Stimulated activated CD4-positive, alpha-beta T cell treated with anti-CD3 and anti-CD28 coated beads, Interleukin-2, amount 100 ng/mL, for 48 hours (primary cell): Measurements from ENCODE around the gene POLK.
A peak's percentile ranks its signal among the peaks of the same experiment; 100 is the strongest.
"Not testable (repeated sequence)": the region's sequence is repeated elsewhere in the genome, so short reads cannot be mapped to it uniquely, and the experiment has no call there.

Experiments
- DNase-seq, 2 donors: peaks; one replicate each; pipeline ENCODE4 v3.0.0-alpha.2; 2020

The POLK gene

DNA sequence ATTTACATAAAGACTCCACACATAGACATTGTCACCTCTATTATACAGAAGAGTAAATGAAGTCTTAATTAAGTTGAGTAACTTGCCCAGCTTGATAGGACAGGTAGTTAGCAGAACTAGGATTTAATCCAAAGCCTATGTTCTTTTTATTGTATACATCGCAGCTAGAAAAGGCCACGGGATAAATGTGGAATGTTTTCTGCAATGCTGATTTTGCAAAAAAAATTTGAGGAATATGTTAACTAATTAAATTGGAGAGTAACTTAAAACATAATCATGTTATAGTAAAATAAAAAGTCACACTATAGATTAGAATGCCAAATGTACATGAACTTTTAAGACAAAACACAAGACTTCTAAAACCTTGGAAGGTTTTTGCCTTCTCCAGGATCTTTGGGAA lies 41.1 kb downstream of the POLK start:
- DNase-seq, result no peak

DNA sequence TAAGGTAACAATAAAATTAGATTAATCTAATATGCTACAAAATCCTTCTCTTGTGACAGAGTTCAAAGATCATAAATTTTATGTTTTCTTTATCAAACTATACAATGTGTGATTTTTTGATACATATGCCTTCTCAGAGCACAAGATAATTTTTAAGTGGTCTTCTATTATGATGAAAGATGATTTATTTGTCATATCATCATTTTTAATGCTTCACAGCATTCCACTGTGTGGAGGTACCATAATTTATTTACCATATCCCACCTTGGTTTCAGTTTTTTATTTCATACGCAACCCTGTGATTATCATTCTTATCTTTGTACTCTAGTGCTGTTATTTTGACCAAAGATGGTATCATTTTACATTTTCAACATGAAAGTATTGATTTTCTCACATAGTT lies 41.7 kb downstream of the POLK start:
- no peak for DNase-seq

DNA sequence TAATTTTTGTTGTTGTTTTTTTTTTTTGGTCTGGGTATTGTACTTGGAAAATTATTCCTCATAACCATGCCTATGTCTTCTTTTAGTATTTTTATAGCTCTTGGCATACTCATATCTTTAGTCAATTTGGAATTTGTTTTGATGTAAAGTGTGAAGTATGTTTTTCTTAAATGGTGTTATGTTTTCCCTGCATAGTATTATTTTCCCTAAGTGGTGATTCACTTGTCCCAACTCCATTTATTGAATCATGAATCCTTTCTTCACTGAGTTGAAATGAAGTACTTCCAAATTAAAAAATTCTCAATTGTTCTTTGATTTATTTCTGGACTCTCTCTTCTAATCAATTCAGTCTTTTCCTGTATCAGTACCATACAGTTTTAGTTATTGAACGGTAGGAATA lies 46.5 kb downstream of the POLK start:
- DNase-seq, result no peak

DNA sequence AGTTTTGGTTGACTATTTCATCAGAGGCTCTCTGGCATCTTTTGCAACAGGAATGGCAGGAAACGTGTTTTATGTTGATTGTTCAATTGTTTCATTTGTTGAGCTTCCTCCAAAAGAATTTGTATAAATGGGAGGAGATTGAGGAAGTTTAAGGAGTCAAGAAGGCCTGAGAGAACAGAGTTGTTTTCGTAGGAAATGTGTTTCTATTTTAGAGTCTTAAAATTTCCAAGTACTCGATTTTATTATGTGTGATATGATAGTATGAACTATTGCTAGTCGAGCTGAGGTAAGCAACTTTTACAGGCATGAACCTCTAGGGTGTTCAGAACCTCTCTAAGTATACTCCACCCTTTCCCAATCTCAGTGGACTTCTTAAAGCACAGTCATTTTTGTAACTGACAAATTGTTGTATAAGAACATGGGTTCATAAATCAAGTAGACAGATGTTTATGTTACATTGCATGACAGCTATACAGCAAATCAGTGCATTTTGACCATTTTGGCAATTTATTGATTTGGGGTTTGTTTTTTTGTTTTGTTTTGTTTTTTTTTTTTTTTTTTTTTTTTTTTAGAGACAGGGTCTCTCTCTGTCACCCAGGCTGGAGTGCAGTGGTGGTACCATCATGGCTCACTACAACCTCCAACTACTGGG lies 47.4 kb downstream of the POLK start:
- DNase-seq, result no peak

DNA sequence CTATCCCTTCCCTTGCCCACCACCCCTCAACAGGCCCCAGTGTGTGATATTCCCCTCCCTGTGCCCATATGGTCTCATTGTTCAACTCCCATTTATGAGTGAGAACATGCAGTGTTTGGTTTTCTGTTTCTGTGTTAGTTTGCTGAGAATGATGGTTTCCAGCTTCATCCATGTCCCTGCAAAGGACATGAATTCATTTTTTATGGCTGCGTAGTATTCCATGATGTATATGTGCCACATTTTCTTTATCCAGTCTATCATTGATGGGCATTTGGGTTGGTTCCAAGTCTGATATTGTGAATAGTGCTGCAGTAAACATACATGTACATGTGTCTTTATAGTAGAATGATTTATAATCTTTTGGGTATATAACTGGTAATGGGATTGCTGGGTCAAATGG lies 49.0 kb downstream of the POLK start:
- DNase-seq, result not testable (repeated sequence)

DNA sequence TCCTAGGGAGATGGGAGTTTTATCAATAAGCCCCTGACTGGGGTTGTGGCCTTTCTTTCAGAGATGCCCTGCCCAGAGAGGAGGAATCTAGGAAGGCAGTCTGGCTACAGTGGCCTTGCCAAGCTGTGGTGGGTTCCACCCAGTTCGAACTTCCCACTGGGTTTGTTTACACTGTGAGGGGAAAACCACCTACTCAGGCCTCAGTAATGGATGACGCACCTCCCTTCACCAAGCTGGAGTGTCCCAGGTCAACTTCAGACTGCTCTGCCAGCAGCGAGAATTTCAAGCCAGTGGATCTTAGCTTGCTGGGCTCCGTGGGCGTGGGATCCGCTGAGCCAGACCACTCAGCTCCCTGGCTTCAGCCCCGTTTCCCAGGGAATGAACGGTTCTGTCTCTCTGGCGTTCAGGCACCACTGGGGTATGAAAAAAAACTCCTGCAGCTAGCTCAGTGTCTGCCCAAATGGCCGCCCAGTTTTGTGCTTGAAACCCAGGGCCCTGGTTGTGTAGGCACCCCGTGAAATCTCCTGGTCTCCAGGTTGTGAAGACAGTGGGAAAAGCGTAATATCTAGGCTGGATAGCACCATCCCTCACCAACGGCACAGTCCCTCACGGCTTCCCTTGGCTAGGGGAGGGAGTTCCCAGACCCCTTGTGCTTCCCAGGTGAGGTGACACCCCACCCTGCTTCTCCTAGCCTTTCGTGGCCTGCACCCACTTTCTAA lies 54.5 kb downstream of the POLK start:
- DNase-seq, result peak in 1 of 2 donors; percentile 1

DNA sequence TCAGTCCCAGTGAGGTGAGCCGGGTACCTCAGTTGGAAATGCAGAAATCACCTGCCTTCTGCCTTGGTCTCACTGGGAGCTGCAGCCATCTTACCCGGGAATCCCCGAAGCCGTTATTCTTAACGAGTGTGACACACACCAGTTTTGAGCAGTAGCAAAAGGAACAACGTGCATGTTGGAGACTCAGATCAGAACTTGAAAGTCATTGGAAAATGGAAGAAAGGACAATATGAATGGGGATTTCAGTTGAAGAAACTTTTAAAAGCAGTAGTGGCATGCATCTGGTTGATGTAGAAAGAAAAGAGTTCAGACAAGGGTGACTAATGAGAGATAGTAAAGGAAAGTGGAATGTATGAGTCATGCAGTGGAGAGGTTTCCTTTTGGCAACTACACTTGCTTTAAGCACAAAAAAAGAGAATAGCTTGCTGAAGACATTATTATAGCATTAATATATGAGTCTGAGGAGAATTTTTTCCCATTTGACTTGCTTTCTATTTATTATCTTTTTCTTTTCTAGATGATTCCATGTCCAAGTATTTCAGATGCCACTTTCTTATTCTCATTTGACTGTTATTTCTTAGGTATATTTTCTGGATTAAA lies 55.1 kb downstream of the POLK start:
- DNase-seq, result peak; percentile 40 to 44

DNA sequence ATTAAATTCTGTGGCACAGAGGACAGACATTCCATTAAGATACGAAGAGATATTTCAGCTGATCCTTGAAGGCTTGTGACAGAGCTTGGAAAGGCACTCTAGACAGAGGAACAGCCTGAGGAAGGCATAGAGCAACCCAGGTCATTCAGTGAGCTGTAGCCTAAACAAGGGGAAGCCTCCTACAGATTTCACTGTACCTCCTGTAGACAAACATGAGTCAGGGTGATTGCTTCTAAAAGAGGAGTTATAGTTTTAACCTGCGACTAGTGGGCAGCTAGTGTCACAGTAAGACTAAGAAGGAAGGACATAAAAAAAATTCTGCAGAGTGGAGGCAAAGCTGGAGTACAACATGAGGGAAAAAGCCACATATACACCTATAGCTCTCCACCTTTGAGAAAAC lies 56.0 kb downstream of the POLK start:
- peak in 1 of 2 donors; percentile 2 for DNase-seq

DNA sequence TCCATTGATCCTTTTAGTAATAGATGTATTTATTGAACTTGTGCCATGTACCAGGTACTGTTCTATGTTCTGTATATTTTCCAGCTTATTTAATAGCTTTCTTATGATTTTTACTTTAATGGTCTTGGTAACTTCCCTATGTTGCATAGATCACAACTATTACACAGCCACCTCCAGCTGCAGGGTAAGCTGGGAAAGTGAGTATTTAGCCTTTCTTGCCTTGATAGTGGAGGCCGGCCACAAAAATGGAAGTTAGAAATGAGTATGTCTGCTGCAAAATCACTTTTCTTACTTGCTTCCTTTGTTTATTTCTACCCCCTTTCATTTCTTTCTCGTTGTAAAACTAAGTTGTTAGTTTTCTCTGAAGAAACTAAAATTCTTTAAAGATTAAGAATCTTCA lies 56.5 kb downstream of the POLK start:
- DNase-seq, result no peak

DNA sequence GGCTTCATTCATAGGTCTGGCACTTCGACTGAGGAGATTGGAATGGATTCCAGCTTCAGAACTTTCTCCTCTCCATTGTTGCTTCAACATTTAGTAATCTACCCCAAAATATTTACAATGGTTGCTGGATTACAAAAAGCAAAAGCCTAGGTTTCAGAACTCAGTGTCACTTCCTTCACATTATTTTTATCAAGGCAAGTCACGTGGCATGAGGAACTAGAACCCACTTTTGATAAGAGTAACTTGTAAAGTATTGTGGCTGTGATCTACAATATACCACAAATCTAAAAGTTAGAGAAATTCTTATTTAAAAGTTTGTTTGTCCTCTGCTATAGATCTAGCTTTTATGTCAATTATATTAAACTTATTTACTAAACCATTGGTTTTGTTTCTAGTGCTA lies 59.9 kb downstream of the POLK start:
- no peak for DNase-seq

DNA sequence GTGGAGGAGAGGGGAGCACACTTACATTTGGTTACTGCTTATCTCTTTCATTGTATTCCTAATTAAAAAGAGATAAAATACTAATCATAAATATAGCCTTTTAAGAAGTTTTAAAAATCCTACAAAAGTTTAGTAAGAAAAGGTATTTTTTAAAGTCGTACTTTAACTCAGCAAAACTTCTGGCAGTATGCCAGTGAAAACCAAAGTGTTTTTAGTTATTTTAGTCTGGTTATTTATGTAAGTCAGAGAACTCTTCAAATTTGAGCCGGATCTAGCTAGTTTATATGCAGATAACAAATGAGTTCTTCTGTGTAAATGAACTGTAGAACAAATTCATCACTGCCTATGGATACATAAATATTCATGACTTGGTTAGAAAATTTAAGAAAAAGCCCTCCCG lies 63.1 kb downstream of the POLK start:
- DNase-seq, result no peak

DNA sequence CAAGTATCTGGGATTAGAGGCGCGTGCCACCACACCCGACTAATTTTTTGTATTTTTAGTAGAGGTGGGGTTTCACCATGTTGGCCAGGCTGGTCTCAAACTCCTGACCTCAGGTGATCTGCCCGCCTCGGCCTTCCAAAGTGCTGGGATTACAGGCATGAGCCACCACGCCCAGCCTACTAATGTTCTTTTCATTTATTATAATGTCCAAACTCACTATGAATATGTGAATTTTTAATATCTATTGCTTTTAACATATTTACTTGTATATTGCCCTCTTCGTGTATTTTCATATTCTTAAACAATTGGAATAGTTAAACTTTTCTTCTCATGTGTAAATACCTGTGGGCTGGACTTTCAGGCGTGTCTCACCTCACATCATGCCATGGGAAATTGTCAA lies 66.6 kb downstream of the POLK start:
- DNase-seq, result not testable (repeated sequence)

DNA sequence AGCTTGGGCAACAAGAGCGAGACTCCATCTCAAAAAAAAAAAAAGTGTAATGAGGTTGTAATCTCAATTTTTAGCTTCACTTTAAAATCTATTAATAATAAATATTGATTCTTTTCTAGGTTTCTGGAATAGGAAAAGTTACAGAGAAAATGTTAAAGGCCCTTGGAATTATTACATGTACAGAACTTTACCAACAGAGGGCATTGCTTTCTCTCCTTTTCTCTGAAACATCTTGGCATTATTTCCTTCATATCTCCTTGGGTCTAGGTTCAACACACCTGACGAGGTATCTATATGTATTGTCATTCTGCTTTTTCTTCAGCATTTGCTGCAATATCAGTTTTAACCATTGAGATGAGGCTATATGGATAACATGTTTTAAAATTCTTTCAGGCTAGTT lies 73.0 kb downstream of the POLK start:
- DNase-seq, result no peak

DNA sequence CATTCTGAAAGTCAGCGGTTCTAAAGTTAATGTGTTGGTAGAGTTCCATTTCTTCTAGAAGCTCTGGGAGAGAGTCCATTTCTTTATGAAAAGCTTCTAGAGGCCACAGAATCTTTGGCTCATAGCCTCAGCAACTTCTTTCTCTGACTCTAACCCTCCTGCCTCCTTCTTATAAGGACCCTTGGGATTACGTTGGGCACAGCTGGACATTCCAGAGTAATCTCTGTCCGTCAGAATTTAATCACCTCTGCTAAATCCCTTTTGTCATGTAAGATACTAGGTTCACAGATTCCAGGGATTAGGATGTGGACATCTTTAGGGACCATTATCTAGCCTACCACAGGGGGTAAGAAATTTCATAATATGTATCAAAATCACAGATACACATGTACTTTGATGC lies 77.0 kb downstream of the POLK start:
- DNase-seq, result no peak

DNA sequence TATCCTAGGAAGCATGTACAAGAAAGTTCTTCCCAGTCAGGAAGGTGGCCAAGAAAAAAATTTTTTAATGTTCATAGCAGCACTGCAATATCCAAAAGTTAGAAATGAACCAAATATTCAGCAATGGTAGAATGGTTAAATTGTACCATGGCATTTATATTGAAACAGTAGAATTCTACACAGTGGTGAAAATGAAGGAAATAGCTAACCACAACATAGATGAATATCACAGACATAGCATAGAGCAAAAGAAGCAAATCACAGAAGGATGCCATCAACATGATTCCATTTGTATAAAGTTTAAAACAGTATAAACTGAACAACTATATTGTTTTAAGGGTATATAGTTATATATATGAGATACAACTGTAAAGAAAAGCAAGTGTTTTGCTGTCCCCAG lies 88.8 kb downstream of the POLK start:
- no peak for DNase-seq

DNA sequence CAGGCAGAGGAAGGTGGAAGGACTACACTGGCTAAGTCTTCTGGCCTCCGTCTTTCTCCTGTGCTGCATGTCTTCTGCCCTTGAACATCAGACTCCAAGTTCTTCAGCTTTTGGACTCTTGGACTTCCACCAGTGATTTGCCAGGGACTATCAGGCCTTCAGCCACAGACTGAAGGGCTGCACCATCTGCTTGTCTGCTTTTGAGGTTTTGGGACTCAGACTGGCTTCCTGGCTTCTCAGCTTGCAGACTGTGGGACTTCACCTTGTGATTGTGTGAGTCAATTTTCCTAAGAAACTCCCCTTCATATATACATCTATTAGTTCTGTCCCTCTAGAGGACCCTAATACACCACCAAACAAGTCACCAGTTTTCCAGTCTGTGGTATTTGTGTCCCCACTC lies 89.9 kb downstream of the POLK start:
- no peak for DNase-seq

DNA sequence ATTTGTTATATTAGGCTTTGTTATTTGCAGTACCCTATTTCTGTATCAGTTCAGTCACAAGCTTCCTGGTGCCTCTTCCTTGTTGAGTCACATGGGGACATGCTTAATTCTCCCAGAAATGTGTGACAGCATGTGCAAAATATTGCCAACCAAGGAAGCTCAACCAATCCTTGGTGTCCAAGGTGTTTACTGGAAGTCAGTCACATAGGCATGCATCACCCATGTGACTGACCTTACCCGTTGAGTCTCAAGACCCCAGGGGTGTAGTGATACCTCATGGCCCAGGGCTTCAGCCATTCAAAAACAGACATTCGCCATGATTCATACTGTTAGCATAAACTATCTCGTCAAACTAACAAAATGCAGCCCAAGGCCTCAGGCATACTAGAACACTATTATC lies 90.3 kb downstream of the POLK start:
- DNase-seq, result no peak

DNA sequence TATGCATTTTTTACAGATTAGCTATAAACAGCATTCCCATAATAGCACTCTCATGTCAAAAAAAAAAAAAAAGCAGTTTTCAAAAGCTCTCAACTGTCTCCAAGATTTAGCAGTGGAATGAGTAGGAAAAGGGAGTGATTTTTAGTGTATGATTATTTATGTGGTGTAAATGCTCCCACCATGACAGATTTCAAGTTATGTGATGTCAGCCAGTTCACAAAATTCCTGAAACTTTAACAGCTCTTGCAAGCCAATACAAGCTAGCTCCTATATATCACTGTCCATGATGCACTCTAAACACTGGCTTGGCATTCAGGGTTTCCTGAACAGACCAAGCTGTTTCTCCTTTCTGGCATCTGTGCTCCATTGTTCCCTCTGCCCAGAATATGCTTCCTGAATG lies 91.7 kb downstream of the POLK start:
- DNase-seq, result no peak

DNA sequence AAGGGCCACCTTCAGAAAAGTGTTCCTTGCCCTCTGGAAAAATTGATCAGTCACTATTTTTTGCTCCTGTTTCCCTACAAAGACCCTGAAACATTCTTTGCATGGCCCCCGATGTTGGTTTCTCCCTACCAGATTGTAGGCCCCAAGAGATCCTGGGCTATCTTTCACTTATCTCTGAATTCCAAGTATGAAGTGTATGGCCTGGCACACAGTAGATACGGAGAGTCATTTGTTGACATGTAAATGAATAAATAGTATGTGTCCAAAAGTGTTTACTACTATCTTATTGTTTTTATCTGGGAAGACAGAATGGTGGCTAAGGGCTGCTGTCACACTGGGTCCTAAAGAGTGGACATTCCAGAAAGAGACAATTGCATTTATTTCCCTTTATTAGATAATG lies 92.1 kb downstream of the POLK start:
- no peak for DNase-seq

DNA sequence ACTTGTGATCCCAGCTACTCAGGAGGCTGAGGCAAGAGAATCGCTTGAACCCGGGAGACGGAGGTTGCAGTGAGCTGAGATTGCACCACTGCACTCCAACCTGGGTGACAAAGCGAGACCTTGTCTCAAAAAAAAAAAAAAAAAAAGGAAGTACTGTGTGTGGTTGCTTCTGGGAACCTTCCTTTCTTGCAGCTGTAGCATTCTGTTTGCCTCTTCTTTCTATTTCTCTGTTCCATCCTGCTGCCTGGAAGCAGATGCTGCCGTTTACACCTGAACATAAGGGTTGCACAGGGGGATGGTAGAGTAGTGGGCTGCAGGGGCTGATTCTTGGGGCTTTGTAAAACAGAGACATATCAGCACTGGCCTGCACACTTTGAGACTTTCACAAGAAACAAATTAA lies 95.7 kb downstream of the POLK start:
- DNase-seq, result not testable (repeated sequence)

DNA sequence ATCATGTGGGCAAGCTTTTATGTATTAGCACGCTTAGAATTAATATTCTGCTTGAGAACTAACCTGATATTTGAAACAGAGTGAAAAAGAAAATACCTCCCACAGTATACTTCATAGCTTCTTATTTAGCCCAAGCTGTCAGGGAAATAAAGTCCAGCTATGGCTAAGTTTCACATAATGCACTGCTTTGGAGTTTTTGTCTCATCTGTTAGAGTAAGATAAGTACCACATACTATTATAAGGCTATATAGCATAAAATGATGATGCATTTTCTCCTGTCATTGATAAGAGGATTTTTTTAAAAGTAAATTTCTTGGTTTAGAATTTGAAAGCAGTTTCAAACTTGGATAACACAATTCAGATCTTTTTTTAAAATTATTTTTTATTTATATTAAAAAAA lies 97.2 kb downstream of the POLK start:
- DNase-seq, result no peak

DNA sequence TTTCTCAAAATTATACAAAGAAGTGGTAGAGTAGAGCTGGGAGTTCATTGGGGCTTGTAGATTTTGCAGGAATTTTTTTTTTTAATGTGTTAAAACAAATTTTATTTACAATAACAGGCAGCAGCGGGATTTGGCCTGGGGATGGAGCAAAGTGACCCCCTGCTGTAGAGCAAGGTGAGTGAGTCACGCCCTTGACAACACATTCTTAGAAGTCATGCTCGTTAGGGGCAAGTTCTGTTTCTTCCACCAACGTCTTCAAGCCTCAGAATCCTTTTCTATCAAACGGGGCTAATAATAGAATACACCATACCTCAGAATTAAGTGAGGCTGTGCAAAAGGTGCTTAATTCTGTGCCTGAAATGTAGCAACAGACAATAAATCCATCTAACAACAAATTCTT lies 98.5 kb downstream of the POLK start:
- DNase-seq, result no peak

DNA sequence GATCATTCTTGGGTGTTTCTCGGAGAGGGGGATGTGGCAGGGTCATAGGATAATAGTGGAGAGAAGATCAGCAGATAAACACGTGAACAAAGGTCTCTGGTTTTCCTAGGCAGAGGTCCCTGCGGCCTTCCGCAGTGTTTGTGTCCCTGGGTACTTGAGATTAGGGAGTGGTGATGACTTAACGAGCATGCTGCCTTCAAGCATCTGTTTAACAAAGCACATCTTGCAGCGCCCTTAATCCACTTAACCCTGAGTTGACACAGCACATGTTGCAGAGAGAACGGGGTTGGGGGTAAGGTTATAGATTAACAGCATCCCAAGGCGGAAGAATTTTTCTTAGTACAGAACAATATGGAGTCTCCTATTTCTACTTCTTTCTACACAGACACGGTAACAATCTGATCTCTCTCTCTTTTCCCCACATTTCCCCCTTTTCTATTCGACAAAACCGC lies 99.2 kb downstream of the POLK start:
- DNase-seq, result not testable (repeated sequence)
